PC-9 (cell line): Measurements from ENCODE around the gene MTCL1. TPM values are rescaled to one million over a fixed set of nuclear protein-coding genes. Genes with fewer than 3 reads are reported as not detected.

Experiments used
- BruUV-seq: library from RNA; stranded (reverse); fragments of 400-500 nt; replicated peaks from 2 replicates; lab custom pipeline; 2021; lab: Mats Ljungman, UMichigan
- CTCF ChIA-PET: fragments of 300-600 bp; sonication (Branson Sonifier 250); formaldehyde crosslinking; loops from one replicate; lab custom pipeline; 2022; ENCODE audit warnings: antibody characterized with exemption; lab: Charles Lee
- POLR2A ChIA-PET: fragments of 300-600 bp; sonication (Branson Sonifier 250); formaldehyde crosslinking; loops from one replicate; lab custom pipeline; 2022; ENCODE audit warnings: antibody characterized with exemption; ENCODE audit not compliant: unreplicated experiment; lab: Charles Lee
- DNase-seq, 2 experiments: peaks; one replicate each; pipeline versions ENCODE4 v3.0.0 to v3.0.0-alpha.2; 2015 to 2022; ENCODE audit warnings: mixed read lengths in 1 of 2
- H2AFZ ChIP-seq: fragments of 200-600 bp; sonication (generic); 2 replicates; pipeline ENCODE4 v1.8.1; 2017; ENCODE audit warnings: antibody characterized with exemption
- H3F3A ChIP-seq: fragments of 200-600 bp; sonication (generic); 2 replicates; pipeline ENCODE4 v1.8.1; 2017; ENCODE audit warnings: antibody characterized with exemption, mild to moderate bottlenecking, low read depth; ENCODE audit not compliant: insufficient read depth
- H3K27ac ChIP-seq: fragments of 200-600 bp; sonication (generic); 2 replicates; pipeline ENCODE4 v1.6.1; 2016; ENCODE audit warnings: mixed run types
- H3K27me3 ChIP-seq: fragments of 200-600 bp; sonication (generic); 2 replicates; pipeline ENCODE4 v1.6.1; 2016; ENCODE audit warnings: low read depth, mixed run types; ENCODE audit not compliant: insufficient read depth
- H3K36me3 ChIP-seq: fragments of 200-600 bp; sonication (generic); 2 replicates; pipeline ENCODE4 v1.6.1; 2016; ENCODE audit warnings: low read depth, mixed run types
- H3K4me1 ChIP-seq: fragments of 200-600 bp; sonication (generic); replicated peaks from 2 replicates; pipeline ENCODE4 v1.6.1; 2016; ENCODE audit warnings: mixed run types; ENCODE audit not compliant: insufficient read depth
- H3K4me2 ChIP-seq: fragments of 200-600 bp; sonication (generic); 2 replicates; pipeline ENCODE4 v1.6.1; 2017; ENCODE audit warnings: mixed run types
- H3K4me3 ChIP-seq: fragments of 200-600 bp; sonication (generic); 2 replicates; pipeline ENCODE4 v1.6.1; 2016; ENCODE audit warnings: mixed run types
- H3K79me2 ChIP-seq: fragments of 200-600 bp; sonication (generic); 2 replicates; pipeline ENCODE4 v1.6.1; 2017; ENCODE audit warnings: low read depth, mixed run types
- H3K9me2 ChIP-seq: fragments of 200-600 bp; sonication (generic); 2 replicates; pipeline ENCODE4 v1.8.1; 2017; ENCODE audit warnings: mild to moderate bottlenecking; ENCODE audit not compliant: insufficient read depth
- H3K9me3 ChIP-seq: fragments of 200-600 bp; sonication (generic); 2 replicates; pipeline ENCODE4 v1.8.1; 2016; ENCODE audit warnings: low read depth; ENCODE audit not compliant: insufficient read depth
- H4K20me1 ChIP-seq: fragments of 200-600 bp; sonication (generic); 2 replicates; pipeline ENCODE4 v1.8.1; 2017; ENCODE audit not compliant: insufficient read depth
- CTCF ChIP-seq: fragments of 200-600 bp; sonication (generic); conservative IDR thresholded peaks from 2 replicates; pipeline ENCODE4 v1.6.1; 2017; ENCODE audit warnings: mixed run types, antibody characterized with exemption, mild to moderate bottlenecking, moderate library complexity
- EZH2 ChIP-seq: fragments of 200-600 bp; sonication (generic); IDR thresholded peaks from 2 replicates; pipeline ENCODE4 v1.8.0; 2017; ENCODE audit warnings: antibody characterized with exemption, low read depth
- intact Hi-C: fragments of 100-400 bp; cut with micrococcal nuclease; formaldehyde crosslinking; loops from one replicate; pipeline ENCODE4 v1.10.0; 2022; ENCODE audit not compliant: unreplicated experiment
- total RNA-seq: library from RNA; stranded (reverse); gene quantifications from 2 replicates; pipeline ENCODE4 v1.2.3, GENCODE V29; 2021

Gene MTCL1
- total RNA-seq, 1 experiment from 2014 or later: 29.6 TPM

- H3K4me1 ChIP-seq: peaks cover 8% of the 10 kb centered on the region
- 0 out of 2 replicates have a peak, but pooled peaks cover 6% of the 10 kb centered on the region for H3K79me2 ChIP-seq
- TF ChIP-seq CTCF (no peak), EZH2 (no peak)
- H2AFZ ChIP-seq: no peak overlapping the region
- no peaks in the 10 kb centered on the region; the same call in 1 of the 2 replicates for H3K36me3 ChIP-seq
- intact Hi-C loops: no loop called here
- no peak overlapping the region for H3K4me2 ChIP-seq
- no peaks in the 10 kb centered on the region for H3K27me3 ChIP-seq
- DNase-seq: no peak
- no peak overlapping the region for H3K4me3 ChIP-seq
- H4K20me1 ChIP-seq: no peaks in the 10 kb centered on the region
- no TSS peak for BruUV-seq
- no peaks in the 10 kb centered on the region for H3K9me2 ChIP-seq
- no peak overlapping the region for H3K27ac ChIP-seq
- H3F3A ChIP-seq: no peaks in the 10 kb centered on the region
- no peaks in the 10 kb centered on the region for H3K9me3 ChIP-seq
- ChIA-PET CTCF (no interaction called here), POLR2A (no interaction called here)
These were observed 11.8 kb downstream of the MTCL1 start for GRCh38 chr18:8717011-8717770.

- Histone ChIP-seq H3K4me1 (peaks cover 11% of the 10 kb centered on the region), H3K79me2 (0 out of 2 replicates have a peak, but pooled peaks cover 3% of the 10 kb centered on the region)
- intact Hi-C loops: no loop called here
These were observed 13.1 kb downstream of the MTCL1 start for GRCh38 chr18:8718401-8718913.

DNA sequence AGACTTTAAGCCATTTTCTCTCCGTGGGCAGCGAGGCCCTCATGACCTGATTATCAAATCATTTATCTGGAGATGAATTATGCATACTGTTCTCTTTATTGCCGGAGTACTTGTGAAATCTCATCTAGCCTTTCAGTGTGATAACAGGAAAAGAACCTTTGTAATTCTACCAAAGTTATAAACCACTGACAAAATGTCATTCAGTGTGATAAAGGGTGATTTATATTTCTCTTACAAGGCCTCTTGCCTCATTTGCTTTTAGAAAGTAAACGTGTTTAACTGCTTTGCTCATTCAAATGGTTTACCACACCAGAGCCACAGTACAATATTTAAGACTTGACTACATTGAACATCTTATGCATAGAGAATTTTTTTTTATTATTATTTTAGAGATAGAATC is 13.8 kb downstream of the MTCL1 start:
- TF ChIP-seq CTCF: no peak
- TF ChIP-seq EZH2: no peak
- Histone ChIP-seq H3K9me2 (no peaks in the 10 kb centered on the region), H3K4me1 (peaks cover 11% of the 10 kb centered on the region), H3K27ac (no peak overlapping the region), H3F3A (no peaks in the 10 kb centered on the region), H3K4me3 (no peak overlapping the region), H2AFZ (no peak overlapping the region), H3K27me3 (no peaks in the 10 kb centered on the region), H4K20me1 (no peaks in the 10 kb centered on the region), H3K9me3 (no peaks in the 10 kb centered on the region), H3K4me2 (no peak overlapping the region), H3K36me3 (no peaks in the 10 kb centered on the region; the same call in 1 of the 2 replicates), H3K79me2 (no peaks in the 10 kb centered on the region)
- ChIA-PET CTCF (no interaction called here), POLR2A (no interaction called here)
- BruUV-seq: no TSS peak
- intact Hi-C loops: no loop called here
- DNase-seq: no peak

More at GRCh38 chr18:8718401-8718913, 13.1 kb downstream of the MTCL1 start:
- Histone ChIP-seq H3K27ac (no peak overlapping the region), H3K4me3 (no peak overlapping the region), H3K9me2 (no peaks in the 10 kb centered on the region), H3F3A (no peaks in the 10 kb centered on the region), H4K20me1 (no peaks in the 10 kb centered on the region), H3K9me3 (no peaks in the 10 kb centered on the region), H3K27me3 (no peaks in the 10 kb centered on the region), H3K36me3 (no peaks in the 10 kb centered on the region; the same call in 1 of the 2 replicates), H2AFZ (no peak overlapping the region), H3K4me2 (no peak overlapping the region)
- no TSS peak for BruUV-seq
- TF ChIP-seq CTCF (no peak), EZH2 (no peak)
- POLR2A ChIA-PET: no interaction called here
- CTCF ChIA-PET: no interaction called here
- DNase-seq: no peak
